NCI-H510A (cell line): Measurements from ENCODE around the gene RNF186.
"Not testable (repeated sequence)": the region's sequence is repeated elsewhere in the genome, so short reads cannot be mapped to it uniquely, and the experiment has no call there.

Experiments
- DNase-seq: peaks from one replicate; lab custom pipeline; 2025; lab: John Stamatoyannopoulos, UW

The RNF186 gene

DNA sequence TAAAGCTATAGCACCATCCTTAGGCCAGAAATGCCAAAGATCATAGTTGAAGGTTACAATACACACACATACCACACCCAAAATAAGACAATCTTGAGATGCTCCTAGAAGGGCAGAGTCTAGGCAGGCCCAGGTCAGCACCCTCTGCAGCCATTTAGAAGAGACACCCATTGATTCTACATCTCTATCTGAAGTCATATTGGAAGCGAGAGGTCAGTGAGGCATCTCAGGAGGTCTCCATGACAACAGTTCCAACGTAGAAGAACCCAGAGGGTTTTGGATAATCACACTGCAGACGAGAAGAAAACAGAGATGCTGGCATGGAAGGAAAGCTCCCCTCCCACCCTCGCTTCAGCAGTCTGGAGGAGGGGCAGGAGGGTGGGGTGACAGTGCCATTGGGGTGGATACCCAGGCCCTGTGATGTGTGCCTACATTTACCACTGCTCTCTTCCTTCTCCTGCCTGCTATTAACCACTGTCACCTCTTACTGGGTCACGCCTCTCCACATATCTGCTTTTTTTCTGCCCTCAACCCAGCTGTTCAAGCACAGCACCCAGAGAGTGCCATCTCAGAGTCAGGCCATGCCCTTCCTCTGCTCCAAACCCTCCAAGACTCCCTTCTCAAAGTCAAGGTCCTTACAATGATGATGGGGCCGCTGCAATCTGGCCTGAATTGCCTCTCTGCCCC lies 21.6 kb downstream of the RNF186 start:
- no peak for DNase-seq

DNA sequence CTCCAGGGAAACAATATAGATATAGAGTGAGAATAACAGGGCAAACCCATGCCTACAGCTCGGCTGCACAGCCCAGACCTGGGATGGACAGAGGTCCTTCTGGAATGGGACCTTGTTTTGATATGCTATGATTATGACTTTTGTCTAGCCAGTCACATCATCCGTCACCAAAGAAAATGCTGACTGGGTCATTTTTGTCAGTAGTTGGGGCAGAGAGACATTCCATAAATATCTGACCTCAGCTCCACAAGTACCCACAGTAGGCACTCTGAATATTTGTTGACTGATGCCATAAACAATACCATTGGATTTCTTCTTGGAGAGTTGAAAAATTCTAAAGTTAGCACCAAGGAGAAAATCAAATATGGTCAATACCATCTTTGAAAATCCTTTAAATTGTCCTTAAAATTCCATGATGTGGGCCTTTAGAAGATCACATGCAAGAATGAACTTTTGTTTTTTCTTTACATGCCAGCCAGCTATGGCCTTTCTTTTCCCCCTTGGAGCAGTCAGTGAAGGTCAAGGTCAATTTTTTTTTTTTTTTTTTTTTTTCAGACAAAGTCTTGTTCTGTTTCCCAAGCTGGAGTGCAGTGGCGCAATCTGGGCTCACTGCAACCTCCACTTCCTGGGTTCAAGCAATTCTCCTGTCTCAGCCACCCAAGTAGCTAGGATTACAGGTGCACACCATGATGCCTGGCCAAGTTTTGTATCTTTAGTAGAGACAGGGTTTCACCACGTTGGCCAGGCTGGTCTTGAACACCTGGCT lies 22.7 kb downstream of the RNF186 start:
- no peak for DNase-seq

DNA sequence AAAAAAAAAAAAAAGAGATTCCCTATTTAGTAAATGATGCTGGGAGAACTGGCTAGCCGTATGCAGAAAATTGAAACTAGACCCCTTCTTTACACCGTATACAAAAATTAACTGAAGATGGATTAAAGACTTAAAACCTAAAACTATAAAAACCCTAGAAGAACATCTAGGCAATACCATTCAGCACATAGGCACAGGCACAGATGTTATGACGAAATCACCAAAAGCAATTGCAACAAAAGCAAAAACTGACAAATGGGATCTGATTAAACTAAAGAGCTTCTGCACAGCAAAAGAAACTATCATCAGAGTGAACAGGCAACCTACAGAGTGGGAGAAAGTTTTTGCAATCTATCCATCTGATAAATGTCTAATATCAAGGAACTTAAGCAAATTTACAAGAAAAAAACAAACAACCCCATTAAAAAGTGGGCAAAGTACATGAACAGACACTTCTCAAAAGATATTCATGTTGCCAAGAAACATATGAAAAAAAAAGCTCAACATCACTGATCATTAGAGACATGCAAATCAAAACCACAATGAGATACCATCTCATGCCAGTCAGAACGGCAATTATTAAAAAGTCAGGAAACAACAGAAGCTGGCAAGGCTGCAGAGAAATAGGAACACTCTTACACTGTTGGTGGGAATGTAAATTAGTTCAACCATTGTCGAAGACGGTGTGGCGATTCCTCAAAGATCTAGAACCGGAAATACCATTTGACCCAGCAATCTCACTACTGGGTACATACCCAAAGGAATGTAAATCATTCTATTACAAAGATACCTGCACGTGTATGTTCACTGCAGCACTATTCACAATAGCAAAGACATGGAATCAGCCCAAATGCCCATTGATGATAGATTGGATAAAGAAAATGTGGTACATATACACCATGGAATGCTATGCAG lies 24.8 kb downstream of the RNF186 start:
- DNase-seq, result not testable (repeated sequence)

DNA sequence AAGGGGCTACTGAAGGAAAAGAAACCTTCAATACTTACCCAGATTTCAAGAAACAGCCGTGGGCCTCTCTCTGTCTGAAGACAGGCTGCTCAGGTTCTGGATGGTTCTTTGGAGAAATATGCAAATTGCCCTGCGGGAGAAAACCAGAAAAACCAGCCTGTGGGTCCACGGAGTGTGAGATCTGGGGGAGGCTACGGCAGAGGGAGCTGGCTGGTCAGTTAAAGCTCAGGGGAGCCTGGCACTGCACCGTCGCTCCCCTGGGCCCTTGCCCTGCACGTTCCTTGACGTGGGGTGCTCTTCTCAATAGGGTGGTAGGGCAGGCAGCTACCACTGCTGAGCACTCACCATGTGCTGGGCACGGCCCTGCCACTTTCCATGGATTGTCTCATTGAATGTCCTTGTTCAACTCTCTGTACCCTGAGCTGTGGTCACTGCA lies 28.1 kb downstream of the RNF186 start:
- peak; percentile 73 for DNase-seq

DNA sequence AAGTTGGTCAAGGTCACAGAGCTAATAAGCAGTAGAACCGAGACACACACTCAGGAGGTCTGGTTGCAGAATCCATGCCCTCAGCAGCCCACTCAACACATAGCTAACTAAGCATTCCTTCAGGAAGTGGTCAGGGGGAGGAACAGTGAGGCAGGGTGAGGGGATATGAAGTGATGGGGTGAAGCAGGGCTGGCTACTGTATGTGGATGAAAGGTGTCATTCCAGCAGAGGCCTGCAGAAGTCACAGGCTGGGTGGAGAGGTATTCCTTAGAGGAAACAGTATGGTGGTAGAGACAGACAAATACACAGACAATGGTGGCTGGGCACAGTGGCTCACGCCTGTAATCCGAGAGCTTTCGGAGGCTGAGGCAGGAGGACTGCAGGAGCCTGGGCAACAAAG lies 29.4 kb downstream of the RNF186 start:
- DNase-seq, result no peak

DNA sequence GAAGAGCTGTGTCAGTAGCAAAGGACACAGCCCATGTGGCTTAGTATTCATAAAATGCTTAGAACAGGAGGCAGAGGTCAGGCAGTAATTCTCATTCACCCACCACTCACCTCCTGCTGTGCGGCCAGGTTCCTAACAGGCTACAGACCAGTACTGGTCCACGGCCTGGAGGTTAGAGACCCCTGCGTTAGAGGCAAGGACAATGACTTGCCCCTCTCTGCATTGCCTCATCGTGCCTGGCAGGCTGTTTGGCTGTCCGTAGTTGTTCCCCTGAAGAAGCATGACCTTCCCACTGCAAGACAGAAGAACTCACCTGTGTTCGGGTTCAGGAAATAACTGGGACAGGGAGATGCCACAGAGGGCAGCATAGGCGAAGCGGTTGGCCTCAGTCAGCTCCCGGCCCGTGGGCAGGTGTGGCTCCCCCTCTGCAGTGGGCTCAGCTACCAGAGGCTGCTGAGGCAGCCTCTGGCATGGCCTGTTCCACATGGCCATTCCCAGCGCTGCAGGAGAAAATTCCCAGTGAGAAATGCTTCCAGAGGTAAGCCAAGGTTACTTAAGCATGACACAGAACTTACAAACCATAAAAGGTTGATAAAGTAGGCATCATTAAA lies 34.7 kb downstream of the RNF186 start:
- DNase-seq, result no peak

DNA sequence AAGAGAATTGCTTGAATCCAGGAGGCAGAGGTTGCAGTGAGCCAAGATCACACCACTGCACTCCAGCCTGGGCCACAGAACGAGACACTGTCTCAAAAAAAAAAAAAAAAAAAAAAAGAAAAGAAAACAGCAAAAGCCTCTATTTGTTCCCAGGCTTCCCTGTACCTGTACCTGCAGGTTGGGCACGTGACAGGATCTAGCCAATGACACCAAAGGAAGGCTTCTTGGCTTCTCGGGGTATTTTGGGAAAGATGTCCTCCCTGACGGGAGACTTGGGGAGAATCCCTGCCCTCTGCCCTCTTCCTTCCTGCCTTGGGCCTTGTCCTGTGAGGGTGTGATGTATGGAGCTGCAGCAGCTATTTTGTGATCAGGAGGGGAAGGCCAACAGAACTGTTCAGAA lies 38.1 kb downstream of the RNF186 start:
- no peak for DNase-seq

DNA sequence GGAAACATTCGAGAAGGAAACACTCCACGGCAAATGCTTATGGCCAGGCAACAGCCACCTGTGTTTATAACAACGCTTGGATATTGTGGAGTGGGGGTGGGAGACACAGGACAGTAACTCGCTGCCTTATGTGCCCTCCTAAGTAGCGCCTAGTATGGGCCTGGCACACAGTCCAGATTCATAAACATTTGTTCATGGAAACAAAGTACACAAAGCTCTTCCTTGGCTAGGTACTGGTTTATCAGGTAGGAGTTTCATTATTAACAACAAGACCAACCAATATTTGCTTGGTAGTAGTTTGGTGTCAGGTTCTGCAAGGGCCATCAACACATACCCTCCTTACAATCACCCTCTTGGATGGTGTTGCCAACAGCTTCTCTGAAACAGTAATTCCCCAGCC lies 38.8 kb downstream of the RNF186 start:
- peak; percentile 78 for DNase-seq

DNA sequence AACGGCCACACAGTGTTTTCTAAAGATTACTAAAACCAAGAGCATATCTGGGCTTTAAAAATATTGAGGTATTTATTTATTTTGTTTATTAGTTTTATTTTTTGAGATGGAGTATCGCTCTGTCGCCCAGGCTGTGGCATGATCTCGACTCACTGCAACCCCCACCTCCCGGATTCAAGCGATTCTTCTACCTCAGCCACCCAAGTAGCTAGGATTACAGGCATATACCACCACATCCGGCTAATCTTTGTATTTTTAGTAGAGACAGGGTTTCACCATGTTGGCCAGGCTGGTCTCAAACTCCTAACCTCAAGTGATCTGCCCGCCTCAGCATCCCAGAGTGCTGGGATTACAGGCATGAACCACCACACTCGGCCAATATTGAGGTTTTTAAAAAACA lies 39.3 kb downstream of the RNF186 start:
- no peak for DNase-seq

DNA sequence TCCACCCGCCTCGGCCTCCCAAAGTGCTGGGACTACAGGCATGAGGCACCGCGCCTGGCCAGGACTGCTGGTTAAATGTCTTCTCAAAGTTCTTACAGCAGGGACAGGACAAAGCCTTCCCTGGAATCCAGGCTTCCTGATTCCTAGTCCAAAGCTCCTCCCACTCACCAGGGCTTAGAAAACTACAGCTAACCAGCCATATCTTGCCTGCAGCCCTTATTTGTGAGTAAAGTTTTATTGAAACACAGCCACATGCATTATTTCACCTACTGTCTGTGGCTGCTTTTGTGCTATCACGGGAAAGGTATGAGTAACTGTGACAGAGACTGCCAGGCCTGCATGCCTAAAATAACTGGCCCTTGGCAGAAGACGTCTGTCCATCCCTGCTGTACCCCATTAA lies 39.8 kb downstream of the RNF186 start:
- no peak for DNase-seq

DNA sequence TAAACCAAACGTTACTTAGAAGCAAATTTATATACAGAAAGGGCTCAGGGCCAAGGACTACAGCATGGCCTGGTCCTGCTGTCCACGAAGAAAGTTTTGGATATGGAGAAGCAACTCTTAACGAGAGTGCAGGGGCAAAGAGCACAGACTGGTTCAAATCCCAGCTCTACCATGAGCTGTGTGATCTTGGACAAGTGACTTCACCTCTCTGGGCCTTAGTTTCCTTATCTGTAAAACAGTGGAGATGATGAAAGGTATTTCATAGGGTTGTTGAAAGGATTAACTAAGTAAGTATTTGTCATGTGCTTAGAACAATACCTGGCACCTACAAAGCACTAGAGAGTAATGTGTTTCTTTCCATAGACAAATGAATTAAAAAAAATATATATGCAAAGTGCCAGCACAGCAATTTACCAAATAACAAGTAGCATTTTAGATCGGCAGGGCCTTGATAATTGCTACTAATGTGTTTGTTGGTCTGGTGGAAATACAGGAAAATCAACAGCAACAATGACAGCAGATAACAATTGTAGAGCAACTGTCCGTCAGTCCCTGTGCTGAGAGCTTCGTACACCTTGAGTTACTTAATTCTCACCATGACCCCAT lies 40.8 kb downstream of the RNF186 start:
- DNase-seq, result no peak

DNA sequence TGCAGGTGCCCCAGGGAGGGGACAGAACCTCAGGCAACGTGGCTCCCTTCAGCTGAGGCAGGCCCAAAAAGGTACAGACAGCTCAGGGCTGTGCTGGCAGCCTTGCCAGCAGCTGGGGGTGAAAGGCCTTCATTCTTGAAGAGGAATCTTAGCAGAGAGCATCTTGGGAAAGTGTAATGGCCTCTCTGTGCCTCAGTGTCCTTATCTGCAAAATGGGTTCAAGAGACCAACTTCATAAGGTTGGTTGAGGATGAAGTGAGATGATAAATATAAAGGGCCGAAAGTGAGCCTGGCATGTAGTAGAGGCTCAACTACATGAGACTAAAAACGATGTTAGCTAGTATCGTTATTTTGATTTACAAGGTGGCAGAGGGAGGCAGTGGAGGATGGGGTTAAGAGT lies 41.6 kb downstream of the RNF186 start:
- no peak for DNase-seq

DNA sequence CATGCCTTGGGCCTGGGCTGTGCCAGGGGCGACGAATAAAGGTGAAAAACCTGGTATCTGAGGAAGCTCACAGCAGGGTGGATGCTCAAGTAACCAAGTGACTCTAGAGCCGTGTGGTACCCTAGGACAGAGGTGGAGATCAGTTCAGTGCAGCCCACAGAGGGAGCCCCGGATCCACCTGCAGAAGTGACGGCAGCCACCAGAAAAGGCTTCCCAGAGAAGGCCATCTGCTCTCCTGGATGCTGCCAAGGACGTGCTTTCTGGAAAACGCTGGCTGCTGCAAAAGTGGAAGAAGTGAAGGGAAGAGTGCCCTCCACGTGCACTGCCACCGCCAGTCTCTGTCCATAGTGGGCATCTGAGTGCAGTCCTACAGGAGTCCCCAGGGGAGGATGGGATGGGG lies 43.0 kb downstream of the RNF186 start:
- no peak for DNase-seq

DNA sequence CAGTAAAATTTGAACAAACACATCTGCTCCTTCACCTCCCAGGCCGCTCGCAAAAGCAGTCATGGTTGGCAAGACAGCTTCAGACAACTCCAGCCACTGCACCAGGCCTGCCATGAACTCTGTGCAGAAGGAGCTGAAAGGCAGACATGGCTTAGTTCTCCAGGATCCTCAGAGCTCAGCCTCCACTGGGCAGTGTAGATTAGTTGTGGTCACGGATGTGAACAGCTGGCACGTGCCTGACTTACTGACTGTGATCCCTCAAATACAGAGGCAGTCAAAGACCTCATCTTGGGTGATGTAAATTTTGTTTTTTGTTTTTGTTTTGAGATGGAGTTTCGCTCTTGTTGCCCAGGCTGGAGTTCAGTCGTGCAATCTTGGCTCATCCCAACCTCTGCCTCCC lies 43.7 kb downstream of the RNF186 start:
- DNase-seq, result no peak

DNA sequence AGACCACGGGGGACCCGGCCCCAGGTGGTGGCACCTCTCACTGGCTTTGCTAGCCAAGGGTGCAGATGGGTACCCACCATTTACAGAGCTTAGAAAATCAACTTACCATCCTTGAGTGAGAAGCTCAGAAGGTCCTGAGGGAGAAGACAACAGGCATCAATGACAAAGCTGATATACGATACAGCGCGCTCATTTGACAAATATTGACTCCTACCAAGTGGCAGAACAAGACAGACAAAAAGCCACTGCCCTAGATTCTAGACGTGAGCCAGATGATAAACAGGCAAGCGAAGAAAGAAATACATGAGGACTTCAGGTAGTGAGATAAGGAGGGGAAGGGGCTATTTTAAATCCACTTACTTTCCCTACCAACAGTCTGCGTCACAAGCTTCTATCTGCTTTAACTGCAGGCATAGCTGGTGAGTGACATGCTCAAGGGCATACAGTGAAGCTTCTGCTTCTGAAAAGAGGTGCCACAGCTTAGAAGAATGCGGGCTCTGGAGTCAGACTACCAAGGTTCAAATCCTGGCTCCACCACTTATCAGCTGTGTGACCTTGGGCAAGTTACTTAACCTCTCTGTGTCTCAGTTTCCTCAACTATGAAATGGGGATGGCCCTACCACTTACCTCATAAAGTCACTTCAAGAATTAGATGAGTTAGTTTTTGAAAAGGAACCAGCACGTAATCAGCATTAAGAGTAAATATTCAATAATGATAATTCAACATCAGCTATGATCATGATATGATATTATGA lies 44.5 kb downstream of the RNF186 start:
- DNase-seq, result peak; percentile 80

DNA sequence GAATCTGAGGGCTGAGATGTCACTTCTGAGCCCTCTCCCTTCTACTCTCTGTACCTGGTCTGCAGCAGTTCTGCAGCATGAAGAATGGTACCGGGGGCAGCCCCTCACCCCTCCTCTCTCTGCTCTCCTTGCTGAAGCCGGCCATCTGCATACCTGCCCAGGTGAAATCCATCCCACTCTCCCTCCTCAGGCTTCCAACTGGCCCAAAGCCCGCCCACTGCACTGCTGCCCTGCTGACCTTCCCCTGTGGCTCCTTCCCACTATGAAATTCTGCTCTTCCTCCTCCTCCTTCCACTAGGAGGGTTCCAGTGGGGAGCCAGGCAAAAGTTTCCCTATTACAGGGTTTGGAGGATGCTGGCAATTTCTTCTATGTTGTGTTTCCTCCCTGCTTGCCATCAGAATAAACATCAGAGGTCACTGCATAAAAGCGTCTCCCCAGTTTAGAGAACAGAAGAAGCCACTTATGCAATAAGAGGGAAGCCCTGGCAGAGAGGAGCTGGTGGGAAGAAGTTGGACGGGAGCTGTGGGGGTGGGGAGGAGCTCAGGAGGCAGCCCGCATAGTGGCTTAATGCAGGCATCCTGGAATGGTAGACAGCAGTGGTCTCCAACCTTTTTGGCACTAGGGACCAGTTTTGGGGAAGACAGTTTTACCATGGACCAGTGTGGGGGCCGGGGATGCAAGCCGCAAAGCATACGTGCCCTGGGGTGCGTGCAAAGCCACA lies 45.7 kb downstream of the RNF186 start:
- no peak for DNase-seq

DNA sequence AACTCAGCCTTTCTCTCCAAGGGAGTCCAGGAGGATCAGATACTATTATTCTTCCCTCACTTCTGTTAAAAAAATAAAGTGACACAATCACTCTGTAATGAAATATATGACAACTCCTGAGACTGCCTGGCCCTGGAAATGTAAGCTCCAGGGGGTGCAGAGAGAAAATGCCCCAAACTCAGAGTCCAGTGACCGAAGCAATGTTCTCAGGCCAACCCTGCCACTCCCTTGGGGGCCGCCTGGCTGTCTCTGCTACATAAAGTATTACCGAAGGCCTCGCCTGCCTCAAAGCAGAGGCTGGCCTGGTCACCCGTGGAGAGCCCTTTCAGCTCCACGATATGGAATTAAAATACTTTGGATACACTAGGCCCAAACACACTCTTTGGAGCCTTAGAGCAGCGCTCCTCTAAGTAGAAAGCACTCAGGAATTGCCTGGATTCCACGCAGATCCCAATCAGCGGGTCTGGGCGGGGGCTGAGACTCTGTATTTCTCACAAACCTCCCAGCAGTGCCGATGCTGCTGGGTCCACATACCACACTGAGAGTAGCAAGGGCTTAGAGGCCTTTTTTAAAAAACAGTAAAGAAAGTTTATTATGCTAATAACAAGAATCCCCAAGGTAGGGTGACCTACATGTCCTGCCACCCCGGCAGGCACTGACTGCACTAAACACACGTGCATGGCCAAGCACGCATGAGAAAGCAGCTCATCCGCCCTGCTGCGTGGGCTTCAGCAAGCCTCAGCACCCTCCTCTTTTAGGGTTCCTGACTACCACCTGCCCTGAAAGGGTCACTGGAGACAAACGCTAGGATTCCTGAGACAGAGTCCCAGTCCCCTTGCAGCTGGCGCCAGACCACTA lies 46.5 kb downstream of the RNF186 start:
- DNase-seq, result no peak

DNA sequence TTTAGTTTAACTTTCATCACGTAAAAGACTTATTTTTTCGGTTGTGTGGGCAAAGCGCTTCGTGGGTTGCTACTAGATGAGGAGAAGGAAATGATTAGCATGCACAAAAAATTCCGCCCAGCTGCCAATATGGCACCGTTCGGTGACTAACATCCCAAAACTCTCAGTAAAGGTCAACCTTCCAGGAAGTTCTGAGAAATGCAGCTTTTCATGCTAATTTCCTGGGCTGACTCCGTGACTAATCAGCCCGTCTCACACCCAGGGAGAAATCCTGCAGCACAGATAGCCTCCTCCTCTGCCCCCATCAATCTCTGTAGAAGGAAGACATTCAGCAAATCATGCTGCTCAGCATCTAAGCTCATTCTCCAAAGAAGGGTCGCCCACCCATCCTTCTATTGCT lies 49.5 kb downstream of the RNF186 start:
- no peak for DNase-seq

DNA sequence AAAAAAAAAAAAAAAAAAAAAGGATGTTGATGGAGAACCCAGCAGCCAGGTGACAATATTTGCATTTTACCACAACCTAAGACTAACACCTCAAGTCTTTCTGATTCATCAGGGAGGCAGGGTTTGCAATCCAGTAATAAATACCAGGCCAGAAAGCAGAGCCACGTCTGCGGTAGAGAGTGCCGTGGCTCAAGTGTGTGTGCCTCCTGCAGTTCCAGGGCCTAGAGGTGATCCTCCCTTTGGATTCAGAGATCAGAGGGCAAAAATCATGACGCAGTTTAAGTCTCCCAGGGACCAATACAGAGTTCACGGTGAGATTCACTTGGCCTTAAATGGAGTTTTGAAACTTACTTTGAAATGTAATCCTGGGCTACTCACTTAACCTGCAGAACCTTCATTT lies 50.2 kb downstream of the RNF186 start:
- no peak for DNase-seq
